ENCODE results near the gene LPAR5.

DNA sequence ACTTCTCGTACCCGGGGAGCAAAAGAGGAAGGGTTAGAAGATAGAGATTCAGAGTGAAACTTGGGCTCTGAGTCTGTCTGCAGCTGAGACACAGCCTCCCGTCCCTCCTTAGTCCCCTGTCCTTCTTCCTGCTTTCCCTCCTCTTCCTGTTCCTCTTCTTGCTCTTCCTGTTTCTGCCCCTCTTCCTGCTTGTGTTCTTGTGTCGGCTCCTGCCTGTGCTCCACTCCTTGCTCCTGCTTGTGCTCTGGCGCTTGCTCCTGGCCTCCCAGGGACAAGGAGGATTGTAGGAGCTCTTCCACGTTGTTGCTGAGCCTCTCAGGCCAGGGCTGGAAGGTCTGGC is 8.5 kb upstream of the LPAR5 start:
- TF ChIP-seq, protein P1, sequence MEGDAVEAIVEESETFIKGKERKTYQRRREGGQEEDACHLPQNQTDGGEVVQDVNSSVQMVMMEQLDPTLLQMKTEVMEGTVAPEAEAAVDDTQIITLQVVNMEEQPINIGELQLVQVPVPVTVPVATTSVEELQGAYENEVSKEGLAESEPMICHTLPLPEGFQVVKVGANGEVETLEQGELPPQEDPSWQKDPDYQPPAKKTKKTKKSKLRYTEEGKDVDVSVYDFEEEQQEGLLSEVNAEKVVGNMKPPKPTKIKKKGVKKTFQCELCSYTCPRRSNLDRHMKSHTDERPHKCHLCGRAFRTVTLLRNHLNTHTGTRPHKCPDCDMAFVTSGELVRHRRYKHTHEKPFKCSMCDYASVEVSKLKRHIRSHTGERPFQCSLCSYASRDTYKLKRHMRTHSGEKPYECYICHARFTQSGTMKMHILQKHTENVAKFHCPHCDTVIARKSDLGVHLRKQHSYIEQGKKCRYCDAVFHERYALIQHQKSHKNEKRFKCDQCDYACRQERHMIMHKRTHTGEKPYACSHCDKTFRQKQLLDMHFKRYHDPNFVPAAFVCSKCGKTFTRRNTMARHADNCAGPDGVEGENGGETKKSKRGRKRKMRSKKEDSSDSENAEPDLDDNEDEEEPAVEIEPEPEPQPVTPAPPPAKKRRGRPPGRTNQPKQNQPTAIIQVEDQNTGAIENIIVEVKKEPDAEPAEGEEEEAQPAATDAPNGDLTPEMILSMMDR (IDR thresholded peaks at IDR 0.05), result no peak
- no peak for TF ChIP-seq POLR2A (IDR thresholded peaks at IDR 0.05)

All from Peyer's patch (tissue), 4 donors.